GM12878 (cell line): ENCODE data around the gene PI4KA. TPM values are rescaled to one million over a fixed set of nuclear protein-coding genes. Genes with fewer than 3 reads are reported as not detected.

Experiments
- ATAC-seq: fragments of 200-7000 bp; cut with Tn5 transposase; 3 replicates; pipeline ENCODE4 v1.9.1; 2020; ENCODE audit warnings: mild to moderate bottlenecking, moderate library complexity
- BruUV-seq: library from RNA; stranded (reverse); fragments of 400-500 nt; replicated peaks from 2 replicates; lab custom pipeline; 2021; lab: Mats Ljungman, UMichigan
- CTCF ChIA-PET: fragments of 300-600 bp; sonication (Branson Sonifier 250); formaldehyde crosslinking; extraction: SDS; loops from one replicate; lab custom pipeline; 2021; ENCODE audit warnings: inconsistent platforms; lab: Yijun Ruan, JAX
- POLR2A ChIA-PET: fragments of 350-600 bp; formaldehyde crosslinking; extraction: SDS; loops from one replicate; lab custom pipeline; 2021; ENCODE audit warnings: inconsistent platforms; lab: Charles Lee
- RAD21 ChIA-PET: fragments of 300-600 bp; sonication (Branson Sonifier 250); formaldehyde crosslinking; loops from one replicate; lab custom pipeline; 2023; ENCODE audit warnings: antibody characterized with exemption; ENCODE audit not compliant: unreplicated experiment; lab: Charles Lee
- SMC1A ChIA-PET: fragments of 300-600 bp; sonication (Branson Sonifier 250); formaldehyde crosslinking; loops from one replicate; lab custom pipeline; 2023; ENCODE audit not compliant: unreplicated experiment, uncharacterized antibody; lab: Charles Lee
- DNase-seq: peaks from one replicate; pipeline ENCODE4 v3.0.0-alpha.2; 2011; ENCODE audit warnings: low read depth, low spot score
- FAIRE-seq: peaks from 3 replicates; lab custom pipeline; 2011; peaks lifted over from hg19 to GRCh38; lab: Jason Lieb, UNC
- H2AFZ ChIP-seq: 2 replicates; pipeline ENCODE4 v1.6.0; 2011; ENCODE audit warnings: low read depth, low read length, control low read depth; ENCODE audit not compliant: control insufficient read depth
- H3K27ac ChIP-seq: 2 replicates; pipeline ENCODE4 v1.5.1; 2011; ENCODE audit warnings: control low read depth; ENCODE audit not compliant: control insufficient read depth, insufficient read depth
- H3K27me3 ChIP-seq, 2 experiments: replicated peaks in 1 of 2; 2 replicates each; pipeline versions ENCODE4 v1.6.0 to v1.6.1; 2011; ENCODE audit warnings: low read length in 1 of 2; ENCODE audit not compliant: control insufficient read depth in 2 of 2, insufficient read depth in 2 of 2
- H3K36me3 ChIP-seq, 2 experiments: 2 replicates each; pipeline ENCODE4 v1.5.1; 2011; ENCODE audit warnings: low read length in 1 of 2; ENCODE audit not compliant: control insufficient read depth in 2 of 2, insufficient read depth in 2 of 2
- H3K4me1 ChIP-seq: 2 replicates; pipeline ENCODE4 v1.6.1; 2011; ENCODE audit warnings: mild to moderate bottlenecking, low read length, moderate library complexity, mixed read lengths; ENCODE audit not compliant: control insufficient read depth, insufficient read depth
- H3K4me2 ChIP-seq: 2 replicates; pipeline ENCODE4 v1.6.0; 2011; ENCODE audit warnings: control low read depth; ENCODE audit not compliant: control insufficient read depth, insufficient read depth
- H3K4me3 ChIP-seq: fragments of 200-600 bp; sonication (generic); 2 replicates; pipeline ENCODE4 v1.5.1; 2016
- H3K79me2 ChIP-seq: 2 replicates; pipeline ENCODE4 v1.6.0; 2011; ENCODE audit warnings: low read length; ENCODE audit not compliant: control insufficient read depth, insufficient read depth
- H3K9ac ChIP-seq: 2 replicates; pipeline ENCODE4 v1.8.0; 2011; ENCODE audit warnings: low read length, control low read depth, mixed read lengths; ENCODE audit not compliant: control insufficient read depth, insufficient read depth
- H3K9me3 ChIP-seq: replicated peaks from 3 replicates; pipeline ENCODE4 v1.5.1; 2011; ENCODE audit warnings: mild to moderate bottlenecking, low read length; ENCODE audit not compliant: control insufficient read depth, insufficient read depth
- H4K20me1 ChIP-seq: 2 replicates; pipeline ENCODE4 v1.6.0; 2011; ENCODE audit not compliant: control insufficient read depth, insufficient read depth
- FOS ChIP-seq: IDR thresholded peaks from 3 replicates; pipeline ENCODE4 v1.6.1; 2011; ENCODE audit warnings: borderline replicate concordance; ENCODE audit not compliant: insufficient read length; ENCODE audit errors: extremely low read depth
- POLR2AphosphoS2 ChIP-seq: IDR thresholded peaks from 2 replicates; pipeline ENCODE4 v1.6.1; 2011; ENCODE audit warnings: low read depth, mild to moderate bottlenecking, low read length, improper control_type of control experiment, moderate library complexity
- RBBP5 ChIP-seq: fragments of 200-600 bp; sonication (generic); conservative IDR thresholded peaks from 2 replicates; pipeline ENCODE4 v1.6.1; 2016
- SREBF1 ChIP-seq: IDR thresholded peaks from 2 replicates; pipeline ENCODE4 v1.6.1; 2012; ENCODE audit warnings: mild to moderate bottlenecking, low read length
- TCF7 ChIP-seq: IDR thresholded peaks from 2 replicates; pipeline ENCODE4 v1.6.1; 2014; ENCODE audit warnings: antibody characterized with exemption, borderline replicate concordance
- WGBS: methylation state at CpG from one replicate; pipeline ENCODE4 v1.1.6; 2016; ENCODE audit warnings: low lambda C conversion rate; ENCODE audit not compliant: insufficient replicate concordance, insufficient coverage; ENCODE audit errors: missing lambda C conversion rate; 5-methylcytosine and 5-hydroxymethylcytosine counted together
- in situ Hi-C: fragments of 300-500 bp; cut with MboI; formaldehyde crosslinking; loops from 9 replicates; pipeline ENCODE4 v1.14.3; 2018; ENCODE audit warnings: mixed read lengths
- intact Hi-C: fragments of 100-400 bp; cut with micrococcal nuclease; formaldehyde crosslinking; loops from one replicate; pipeline ENCODE4 v1.14.2; 2022; ENCODE audit not compliant: unreplicated experiment
- polyA plus RNA-seq, 11 experiments: library from polyadenylated mRNA; depleted of rRNA in 4 of 11; unstranded in 6 of 11; stranded (reverse) in 5 of 11; fragments of >200 nt; fragmentation: Nextera tagmentation in 4 of 11; fragmentation: Illumina TruSeq in 1 of 11; extraction: Ambion mirVana in 4 of 11; extraction: Trizol in 1 of 11; gene quantifications; 1 replicate in 1 of 11; 2 replicates in 10 of 11; pipeline versions ENCODE4 v1.2.1 to v1.2.3, GENCODE V29; 2011 to 2016; ENCODE audit warnings: inconsistent platforms in 2 of 11, missing spikeins in 2 of 11, low read depth in 1 of 11
- total RNA-seq, 4 experiments: library from RNA; depleted of rRNA in 3 of 4; stranded (reverse); fragments of >200 nt in 3 of 4; fragmentation: Illumina TruSeq in 1 of 4; extraction: Trizol in 1 of 4; gene quantifications; 2 replicates each; pipeline versions ENCODE4 v1.2.1 to v1.2.3, GENCODE V29; 2013 to 2021

The PI4KA gene
- total and polyA plus RNA-seq, 10 of the 15 experiments (the other 5 are each of a cell fraction or from before 2014, with no cell fraction given), result 4.2 to 78.4 (median 42.1) TPM

GRCh38 chr22:20777420-20778177, 81.0 kb downstream of the PI4KA start:
- no peaks in the 10 kb centered on the region for H3K4me1 ChIP-seq
- ChIA-PET RAD21 (no interaction called here), POLR2A (no interaction called here)
- no peak overlapping the region for H3K27ac ChIP-seq
- no peaks in the 10 kb centered on the region for H3K9me3 ChIP-seq
- intact Hi-C loops, result no loop called here
- TF ChIP-seq RBBP5 (no peak), SREBF1 (no peak), TCF7 (no peak), POLR2AphosphoS2 (no peak), FOS (no peak)
- TF ChIP-seq, all 136 proteins: peak for 0
- 87% methylated on average over 10 of the region's 10 CpGs for WGBS
- BruUV-seq, result no TSS peak
- no peaks in the 10 kb centered on the region for H3K27me3 ChIP-seq
- H3K36me3 ChIP-seq, result peaks cover 1 to 2% of the 10 kb centered on the region in 2 experiments; a peak in 3 of 4 replicates
- ChIA-PET SMC1A (no interaction called here), CTCF (interaction anchor here (0.6 kb wide), 1 partner anchor 209 kb away, joined by 3 read pairs; no protein-coding TSS in a partner anchor)
- FAIRE-seq (no peak), DNase-seq (no peak), ATAC-seq (no peak)
- H2AFZ ChIP-seq, result no peak overlapping the region
- no peak overlapping the region for H3K9ac ChIP-seq
- no peaks in the 10 kb centered on the region for H4K20me1 ChIP-seq
- H3K79me2 ChIP-seq, result no peaks in the 10 kb centered on the region
- in situ Hi-C loops, result no loop called here
- no peak overlapping the region for H3K4me2 ChIP-seq
- no peak overlapping the region for H3K4me3 ChIP-seq
